PC-9 (cell line): ENCODE results near the gene PGM2. TPM values are rescaled to one million over a fixed set of nuclear protein-coding genes. Genes with fewer than 3 reads are reported as not detected.

Experiments
- BruUV-seq: library from RNA; stranded (reverse); fragments of 400-500 nt; replicated peaks from 2 replicates; lab custom pipeline; 2021; lab: Mats Ljungman, UMichigan
- CTCF ChIA-PET: fragments of 300-600 bp; sonication (Branson Sonifier 250); formaldehyde crosslinking; loops from one replicate; lab custom pipeline; 2022; ENCODE audit warnings: antibody characterized with exemption; lab: Charles Lee
- POLR2A ChIA-PET: fragments of 300-600 bp; sonication (Branson Sonifier 250); formaldehyde crosslinking; loops from one replicate; lab custom pipeline; 2022; ENCODE audit warnings: antibody characterized with exemption; ENCODE audit not compliant: unreplicated experiment; lab: Charles Lee
- DNase-seq, 2 experiments: peaks; one replicate each; pipeline versions ENCODE4 v3.0.0 to v3.0.0-alpha.2; 2015 to 2022; ENCODE audit warnings: mixed read lengths in 1 of 2
- H2AFZ ChIP-seq: fragments of 200-600 bp; sonication (generic); 2 replicates; pipeline ENCODE4 v1.8.1; 2017; ENCODE audit warnings: antibody characterized with exemption
- H3F3A ChIP-seq: fragments of 200-600 bp; sonication (generic); 2 replicates; pipeline ENCODE4 v1.8.1; 2017; ENCODE audit warnings: antibody characterized with exemption, mild to moderate bottlenecking, low read depth; ENCODE audit not compliant: insufficient read depth
- H3K27ac ChIP-seq: fragments of 200-600 bp; sonication (generic); 2 replicates; pipeline ENCODE4 v1.6.1; 2016; ENCODE audit warnings: mixed run types
- H3K27me3 ChIP-seq: fragments of 200-600 bp; sonication (generic); 2 replicates; pipeline ENCODE4 v1.6.1; 2016; ENCODE audit warnings: low read depth, mixed run types; ENCODE audit not compliant: insufficient read depth
- H3K36me3 ChIP-seq: fragments of 200-600 bp; sonication (generic); 2 replicates; pipeline ENCODE4 v1.6.1; 2016; ENCODE audit warnings: low read depth, mixed run types
- H3K4me1 ChIP-seq: fragments of 200-600 bp; sonication (generic); replicated peaks from 2 replicates; pipeline ENCODE4 v1.6.1; 2016; ENCODE audit warnings: mixed run types; ENCODE audit not compliant: insufficient read depth
- H3K4me2 ChIP-seq: fragments of 200-600 bp; sonication (generic); 2 replicates; pipeline ENCODE4 v1.6.1; 2017; ENCODE audit warnings: mixed run types
- H3K4me3 ChIP-seq: fragments of 200-600 bp; sonication (generic); 2 replicates; pipeline ENCODE4 v1.6.1; 2016; ENCODE audit warnings: mixed run types
- H3K79me2 ChIP-seq: fragments of 200-600 bp; sonication (generic); 2 replicates; pipeline ENCODE4 v1.6.1; 2017; ENCODE audit warnings: low read depth, mixed run types
- H3K9me2 ChIP-seq: fragments of 200-600 bp; sonication (generic); 2 replicates; pipeline ENCODE4 v1.8.1; 2017; ENCODE audit warnings: mild to moderate bottlenecking; ENCODE audit not compliant: insufficient read depth
- H3K9me3 ChIP-seq: fragments of 200-600 bp; sonication (generic); 2 replicates; pipeline ENCODE4 v1.8.1; 2016; ENCODE audit warnings: low read depth; ENCODE audit not compliant: insufficient read depth
- H4K20me1 ChIP-seq: fragments of 200-600 bp; sonication (generic); 2 replicates; pipeline ENCODE4 v1.8.1; 2017; ENCODE audit not compliant: insufficient read depth
- EZH2 ChIP-seq: fragments of 200-600 bp; sonication (generic); IDR thresholded peaks from 2 replicates; pipeline ENCODE4 v1.8.0; 2017; ENCODE audit warnings: antibody characterized with exemption, low read depth
- intact Hi-C: fragments of 100-400 bp; cut with micrococcal nuclease; formaldehyde crosslinking; loops from one replicate; pipeline ENCODE4 v1.10.0; 2022; ENCODE audit not compliant: unreplicated experiment
- total RNA-seq: library from RNA; stranded (reverse); gene quantifications from 2 replicates; pipeline ENCODE4 v1.2.3, GENCODE V29; 2021
- TF ChIP-seq, protein P1 (sequence below): fragments of 200-600 bp; sonication (generic); conservative IDR thresholded peaks from 2 replicates; pipeline ENCODE4 v1.6.1; 2017; ENCODE audit warnings: mixed run types, antibody characterized with exemption, mild to moderate bottlenecking, moderate library complexity

Gene PGM2
- total RNA-seq, 1 experiment from 2014 or later: 32.5 TPM

DNA sequence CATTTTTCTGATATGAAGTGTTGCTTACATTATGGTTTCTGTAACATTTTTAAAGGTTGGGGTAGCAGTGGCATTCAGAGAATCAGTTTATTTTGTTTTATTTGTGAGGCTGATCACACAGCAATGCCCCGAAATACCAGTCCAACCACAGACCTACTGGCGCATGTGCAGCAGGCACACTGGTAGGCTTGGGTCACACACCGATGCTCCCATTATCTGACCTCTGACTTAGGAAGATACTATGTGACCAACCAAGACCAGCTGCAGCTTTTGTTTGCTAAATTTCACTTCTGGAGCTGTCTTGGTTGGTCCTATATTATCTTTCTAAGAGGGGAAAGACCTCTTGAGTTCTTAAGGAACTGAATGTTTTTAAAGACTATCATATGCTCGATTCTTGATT is 18.7 kb downstream of the PGM2 start:
- Histone ChIP-seq H3K27me3 (no peaks in the 10 kb centered on the region), H3K4me2 (no peak overlapping the region), H3K9me2 (no peaks in the 10 kb centered on the region), H3K36me3 (peaks cover 2% of the 10 kb centered on the region; the same call in 1 of the 2 replicates), H3K79me2 (no peaks in the 10 kb centered on the region), H3K27ac (no peak overlapping the region), H4K20me1 (no peaks in the 10 kb centered on the region), H3F3A (no peaks in the 10 kb centered on the region), H2AFZ (no peak overlapping the region), H3K4me1 (no peaks in the 10 kb centered on the region), H3K9me3 (no peaks in the 10 kb centered on the region), H3K4me3 (no peak overlapping the region)
- POLR2A ChIA-PET: interaction anchor here (0.6 kb wide), 1 partner anchor 12 kb away, joined by 12 read pairs; no protein-coding TSS in a partner anchor
- BruUV-seq: no TSS peak
- no peak for DNase-seq
- CTCF ChIA-PET: no interaction called here
- no peak for TF ChIP-seq EZH2
- intact Hi-C loops: no loop called here

DNA sequence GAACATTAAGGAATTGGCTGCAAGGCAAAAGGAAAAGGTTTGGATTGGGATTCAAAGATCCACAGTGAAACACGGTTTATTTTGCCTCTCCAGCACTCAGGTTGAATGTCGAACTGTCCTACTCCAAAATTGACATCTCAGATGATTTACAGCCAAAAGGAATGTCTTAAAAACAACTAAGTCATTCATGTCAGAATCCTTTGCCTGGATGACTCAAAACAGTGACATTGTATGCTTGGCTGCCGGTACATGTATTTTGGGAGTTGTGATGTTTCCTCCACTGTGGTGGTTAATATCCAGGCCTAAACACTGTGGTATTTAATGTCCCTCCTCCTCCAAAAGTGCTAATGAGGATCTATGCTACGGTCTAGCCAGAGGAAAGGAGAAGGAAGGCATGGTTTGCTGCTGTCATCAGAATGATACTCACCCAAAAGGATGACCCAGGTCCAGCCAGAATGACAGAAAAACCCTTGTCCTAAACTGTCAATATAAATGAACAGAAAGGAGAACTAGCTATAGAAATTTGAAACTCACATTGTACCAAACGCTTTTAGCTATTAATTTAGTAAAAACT is 20.9 kb downstream of the PGM2 start:
- H3K4me1 ChIP-seq: no peaks in the 10 kb centered on the region
- TF ChIP-seq, protein P1, sequence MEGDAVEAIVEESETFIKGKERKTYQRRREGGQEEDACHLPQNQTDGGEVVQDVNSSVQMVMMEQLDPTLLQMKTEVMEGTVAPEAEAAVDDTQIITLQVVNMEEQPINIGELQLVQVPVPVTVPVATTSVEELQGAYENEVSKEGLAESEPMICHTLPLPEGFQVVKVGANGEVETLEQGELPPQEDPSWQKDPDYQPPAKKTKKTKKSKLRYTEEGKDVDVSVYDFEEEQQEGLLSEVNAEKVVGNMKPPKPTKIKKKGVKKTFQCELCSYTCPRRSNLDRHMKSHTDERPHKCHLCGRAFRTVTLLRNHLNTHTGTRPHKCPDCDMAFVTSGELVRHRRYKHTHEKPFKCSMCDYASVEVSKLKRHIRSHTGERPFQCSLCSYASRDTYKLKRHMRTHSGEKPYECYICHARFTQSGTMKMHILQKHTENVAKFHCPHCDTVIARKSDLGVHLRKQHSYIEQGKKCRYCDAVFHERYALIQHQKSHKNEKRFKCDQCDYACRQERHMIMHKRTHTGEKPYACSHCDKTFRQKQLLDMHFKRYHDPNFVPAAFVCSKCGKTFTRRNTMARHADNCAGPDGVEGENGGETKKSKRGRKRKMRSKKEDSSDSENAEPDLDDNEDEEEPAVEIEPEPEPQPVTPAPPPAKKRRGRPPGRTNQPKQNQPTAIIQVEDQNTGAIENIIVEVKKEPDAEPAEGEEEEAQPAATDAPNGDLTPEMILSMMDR: no peak
- no peak for TF ChIP-seq EZH2
- POLR2A ChIA-PET: interaction anchor here (0.6 kb wide), 1 partner anchor 96 kb away, joined by 6 read pairs; no protein-coding TSS in a partner anchor
- H3K4me2 ChIP-seq: no peak overlapping the region
- H3K9me3 ChIP-seq: no peaks in the 10 kb centered on the region
- H3K36me3 ChIP-seq: peaks cover 2% of the 10 kb centered on the region; the same call in 1 of the 2 replicates
- no peak overlapping the region for H3K4me3 ChIP-seq
- CTCF ChIA-PET: interaction anchor here (0.5 kb wide), 1 partner anchor 57 kb away, joined by 3 read pairs; no protein-coding TSS in a partner anchor
- H3K9me2 ChIP-seq: no peaks in the 10 kb centered on the region
- DNase-seq: no peak
- intact Hi-C loops: no loop called here
- BruUV-seq: no TSS peak
- H3K27ac ChIP-seq: no peak overlapping the region
- H4K20me1 ChIP-seq: no peaks in the 10 kb centered on the region
- H2AFZ ChIP-seq: no peak overlapping the region
- no peaks in the 10 kb centered on the region for H3K79me2 ChIP-seq
- no peaks in the 10 kb centered on the region for H3F3A ChIP-seq
- H3K27me3 ChIP-seq: no peaks in the 10 kb centered on the region

DNA sequence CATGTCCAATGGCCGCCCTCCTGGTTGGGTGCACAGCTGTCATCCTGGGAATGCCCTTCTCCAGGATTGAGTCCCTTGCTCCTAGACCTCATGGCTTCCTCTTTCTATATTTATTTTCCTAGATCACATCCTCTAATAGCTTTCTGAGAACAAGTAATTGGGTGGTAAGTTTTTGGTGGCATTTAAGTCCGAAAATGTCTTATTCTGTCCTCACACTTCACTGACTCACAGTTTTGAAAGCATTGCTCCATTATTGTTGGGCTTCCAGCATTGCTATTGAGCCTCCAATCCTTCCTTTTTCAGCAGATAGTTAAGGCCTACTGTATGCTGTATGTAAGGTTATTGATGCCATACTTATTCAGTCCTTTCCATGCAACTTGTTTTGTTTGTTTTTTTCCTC is 25.9 kb downstream of the PGM2 start:
- H4K20me1 ChIP-seq: no peaks in the 10 kb centered on the region
- no peaks in the 10 kb centered on the region for H3K79me2 ChIP-seq
- intact Hi-C loops: no loop called here
- H3K27me3 ChIP-seq: no peaks in the 10 kb centered on the region
- H3K27ac ChIP-seq: no peak overlapping the region
- no peak for DNase-seq
- H2AFZ ChIP-seq: no peak overlapping the region
- no peak overlapping the region for H3K4me3 ChIP-seq
- no peak overlapping the region for H3K4me2 ChIP-seq
- POLR2A ChIA-PET: no interaction called here
- H3K4me1 ChIP-seq: no peaks in the 10 kb centered on the region
- H3K9me2 ChIP-seq: no peaks in the 10 kb centered on the region
- no peaks in the 10 kb centered on the region for H3F3A ChIP-seq
- CTCF ChIA-PET: no interaction called here
- H3K9me3 ChIP-seq: no peaks in the 10 kb centered on the region
- TF ChIP-seq, protein P1: no peak
- TF ChIP-seq EZH2: no peak
- peaks cover 14% of the 10 kb centered on the region for H3K36me3 ChIP-seq
- no TSS peak for BruUV-seq
